Colon (tissue), 2 donors: ENCODE measurements around the gene PSME2.

ENCODE experiments used
- FAIRE-seq: peaks from 2 replicates; lab custom pipeline; 2012; peaks lifted over from hg19 to GRCh38; lab: Jason Lieb, UNC
- donor health status: control.
- donor health status: control.

PSME2 gene

DNA sequence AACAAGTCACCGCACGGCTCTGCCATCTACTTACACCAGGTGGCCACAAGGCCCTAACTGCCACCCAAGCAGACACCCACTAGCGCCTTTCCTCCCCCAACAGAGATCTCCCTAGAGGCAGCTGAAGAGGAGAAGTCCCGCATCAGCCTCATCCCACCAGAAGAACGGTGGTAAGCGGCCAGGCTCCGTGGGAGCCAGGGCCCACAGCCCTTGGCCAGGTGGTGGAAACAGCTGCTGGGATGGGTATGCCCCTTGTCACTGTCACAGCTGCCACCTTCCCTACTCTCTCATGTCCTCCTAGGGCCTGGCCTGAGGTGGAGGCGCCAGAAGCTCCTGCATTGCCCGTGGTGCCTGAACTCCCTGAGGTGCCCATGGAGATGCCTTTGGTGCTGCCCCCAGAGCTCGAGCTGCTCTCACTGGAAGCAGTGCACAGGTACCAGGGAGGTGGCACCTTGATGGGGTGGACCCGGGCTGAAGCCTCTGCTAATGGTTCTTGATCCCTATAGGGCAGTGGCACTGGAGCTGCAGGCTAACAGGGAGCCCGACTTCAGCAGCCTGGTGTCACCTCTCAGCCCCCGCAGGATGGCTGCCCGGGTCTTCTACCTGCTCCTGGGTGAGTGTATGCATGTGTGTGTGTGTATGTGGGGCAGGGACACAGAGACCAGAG is 33.0 kb upstream of the PSME2 start:
- FAIRE-seq, result no peak

DNA sequence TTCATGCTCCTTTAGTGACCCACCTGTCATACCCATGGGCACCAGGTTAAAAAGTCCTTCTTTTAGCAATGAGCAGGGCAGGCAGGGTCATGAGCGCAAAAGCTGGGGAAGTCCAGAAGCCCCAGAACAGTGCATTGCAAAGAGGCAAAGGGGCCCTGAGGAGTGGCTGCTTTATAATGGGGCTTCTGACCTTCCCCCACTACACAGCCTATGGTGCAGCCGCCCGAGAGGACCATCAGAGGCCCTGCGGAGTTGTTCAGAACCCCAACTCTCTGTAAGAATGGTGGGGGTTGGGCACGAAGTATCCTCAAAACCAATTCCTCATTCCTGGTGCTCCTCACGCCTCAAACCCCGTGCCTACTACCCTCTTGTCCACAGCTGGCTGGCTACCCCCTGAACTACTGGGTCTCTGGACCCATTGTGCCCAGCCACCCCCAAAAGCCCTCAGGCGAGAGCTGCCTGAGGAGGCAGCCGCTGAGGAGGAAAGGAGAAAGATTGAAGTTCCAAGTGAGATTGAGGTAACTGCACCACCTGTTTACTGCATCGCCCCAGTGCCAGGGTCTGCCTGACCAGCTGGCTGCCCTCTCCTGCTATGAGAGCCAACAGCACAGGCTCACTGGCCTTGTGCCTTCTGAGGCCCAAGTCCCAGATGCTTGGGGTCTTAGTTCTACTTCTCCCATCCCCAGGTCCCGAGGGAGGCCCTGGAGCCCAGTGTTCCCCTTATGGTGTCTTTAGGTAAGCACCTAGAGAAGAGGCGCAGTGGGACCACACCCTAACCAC is 32.2 kb upstream of the PSME2 start:
- no peak for FAIRE-seq

DNA sequence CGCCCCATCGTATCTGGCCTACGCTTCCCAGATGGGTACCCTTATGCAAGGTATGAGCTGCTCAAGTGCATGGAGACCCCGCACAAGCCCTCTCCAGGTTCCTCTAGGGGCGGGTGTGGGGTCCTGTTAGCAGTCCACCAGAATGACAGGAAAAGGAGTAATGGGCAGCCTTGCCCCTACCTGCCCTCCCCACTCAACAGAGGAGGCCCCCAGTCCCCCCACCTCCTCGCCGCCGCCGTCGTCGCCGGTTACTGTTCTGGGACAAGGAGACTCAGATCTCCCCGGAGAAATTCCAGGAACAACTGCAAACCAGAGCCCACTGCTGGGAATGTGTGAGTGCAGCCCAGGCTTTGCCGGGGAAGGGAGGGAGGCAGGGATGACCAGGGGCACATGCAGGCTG is 31.5 kb upstream of the PSME2 start:
- FAIRE-seq, result no peak

DNA sequence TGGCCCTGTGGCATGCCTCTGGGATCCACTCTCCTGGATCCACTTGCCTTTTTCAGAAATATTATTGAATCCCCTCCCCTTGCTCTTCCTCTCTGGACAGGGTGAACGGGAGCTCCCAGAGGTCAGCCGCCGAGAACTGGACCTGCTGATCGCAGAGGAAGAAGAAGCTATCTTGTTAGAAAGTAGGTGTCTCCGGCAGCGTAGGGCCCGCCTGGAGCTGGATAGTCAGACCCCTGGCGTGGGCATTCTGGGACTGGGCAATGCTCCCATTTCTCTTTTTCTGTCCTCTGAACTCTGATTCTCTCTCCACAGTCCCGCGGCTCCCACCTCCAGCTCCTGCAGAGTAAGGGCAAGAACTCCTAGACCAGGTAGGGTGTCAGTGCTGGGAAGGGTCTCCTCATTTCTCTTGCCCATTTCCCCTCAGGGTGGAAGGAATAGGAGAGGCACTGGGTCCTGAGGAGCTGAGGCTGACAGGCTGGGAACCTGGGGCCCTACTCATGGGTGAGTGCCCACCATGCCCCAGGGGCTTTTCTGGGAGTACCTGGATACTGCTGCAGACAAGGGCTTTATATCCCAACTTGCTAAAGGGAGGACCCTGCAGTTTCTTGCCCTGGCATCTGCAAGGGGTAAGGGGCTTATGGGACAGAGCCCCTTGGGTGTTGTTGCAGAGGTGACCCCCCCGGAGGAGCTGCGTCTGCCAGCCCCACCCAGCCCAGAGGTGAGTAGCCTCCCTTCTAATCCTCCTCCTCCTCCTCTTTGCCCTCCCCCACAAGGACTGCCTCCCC is 30.8 kb upstream of the PSME2 start:
- no peak for FAIRE-seq

DNA sequence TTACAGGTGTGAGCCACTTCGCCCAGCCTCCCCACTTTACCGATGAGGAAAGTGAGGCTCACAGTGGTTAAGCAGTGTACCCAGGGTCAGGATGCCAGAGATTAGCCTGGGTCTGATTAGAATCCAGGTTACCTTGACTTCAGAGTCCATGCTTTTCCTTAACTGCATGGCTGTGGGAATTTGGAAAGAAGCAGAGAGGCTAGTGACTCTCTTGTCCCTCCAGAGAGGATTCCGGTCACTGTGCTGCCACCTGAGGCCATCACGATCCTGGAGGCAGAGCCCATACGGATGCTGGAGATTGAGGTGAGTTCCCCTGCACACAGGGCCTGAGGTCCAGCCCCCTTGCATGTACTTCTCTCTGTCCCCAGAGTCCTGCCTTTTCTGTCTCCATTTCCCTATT is 30.2 kb upstream of the PSME2 start:
- no peak for FAIRE-seq

DNA sequence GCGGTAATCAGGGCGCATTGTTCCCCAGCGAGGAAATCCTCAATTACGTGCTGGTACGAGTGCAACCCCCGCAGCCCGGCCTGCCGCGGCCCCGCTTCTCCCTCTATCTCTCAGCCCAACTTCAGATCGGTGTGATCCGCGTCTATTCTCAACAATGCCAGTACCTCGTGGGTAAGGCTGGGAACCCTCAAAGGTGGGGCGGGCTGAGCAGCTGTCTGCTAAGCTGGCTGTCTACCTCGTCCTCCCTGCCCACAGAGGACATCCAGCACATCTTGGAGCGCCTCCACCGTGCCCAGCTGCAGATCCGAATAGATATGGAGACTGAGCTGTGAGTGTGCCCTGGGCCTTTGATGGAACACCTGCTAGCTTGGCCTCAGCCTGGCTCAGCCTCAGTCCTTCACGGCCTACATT is 26.5 kb upstream of the PSME2 start:
- FAIRE-seq, result no peak

DNA sequence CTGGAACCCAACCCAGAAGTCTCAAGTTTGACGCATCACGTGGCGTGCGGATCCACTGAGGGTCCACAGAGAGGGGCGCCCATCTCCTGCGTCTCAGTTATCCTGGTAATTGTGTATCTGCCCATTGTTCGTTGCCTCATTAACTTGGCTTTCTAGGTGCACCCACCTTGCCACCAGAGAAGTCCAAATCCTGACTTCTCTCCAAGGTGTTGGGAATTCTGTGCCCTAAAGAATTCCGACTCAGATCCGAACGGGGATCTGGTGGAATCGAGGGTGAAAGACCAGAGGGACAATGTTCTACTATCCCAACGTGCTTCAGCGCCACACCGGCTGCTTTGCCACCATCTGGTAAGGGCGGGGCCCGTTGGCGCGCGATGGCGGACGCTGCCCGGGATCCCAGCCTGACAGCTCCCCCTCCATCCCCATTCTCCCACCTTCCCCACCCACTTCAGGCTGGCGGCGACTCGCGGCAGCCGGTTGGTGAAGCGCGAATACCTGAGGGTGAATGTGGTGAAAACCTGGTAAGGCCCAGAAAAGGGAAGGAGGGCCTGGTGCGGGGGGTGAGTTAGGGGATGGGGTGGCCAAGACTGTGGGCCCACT is 26.0 kb upstream of the PSME2 start:
- FAIRE-seq, result no peak

DNA sequence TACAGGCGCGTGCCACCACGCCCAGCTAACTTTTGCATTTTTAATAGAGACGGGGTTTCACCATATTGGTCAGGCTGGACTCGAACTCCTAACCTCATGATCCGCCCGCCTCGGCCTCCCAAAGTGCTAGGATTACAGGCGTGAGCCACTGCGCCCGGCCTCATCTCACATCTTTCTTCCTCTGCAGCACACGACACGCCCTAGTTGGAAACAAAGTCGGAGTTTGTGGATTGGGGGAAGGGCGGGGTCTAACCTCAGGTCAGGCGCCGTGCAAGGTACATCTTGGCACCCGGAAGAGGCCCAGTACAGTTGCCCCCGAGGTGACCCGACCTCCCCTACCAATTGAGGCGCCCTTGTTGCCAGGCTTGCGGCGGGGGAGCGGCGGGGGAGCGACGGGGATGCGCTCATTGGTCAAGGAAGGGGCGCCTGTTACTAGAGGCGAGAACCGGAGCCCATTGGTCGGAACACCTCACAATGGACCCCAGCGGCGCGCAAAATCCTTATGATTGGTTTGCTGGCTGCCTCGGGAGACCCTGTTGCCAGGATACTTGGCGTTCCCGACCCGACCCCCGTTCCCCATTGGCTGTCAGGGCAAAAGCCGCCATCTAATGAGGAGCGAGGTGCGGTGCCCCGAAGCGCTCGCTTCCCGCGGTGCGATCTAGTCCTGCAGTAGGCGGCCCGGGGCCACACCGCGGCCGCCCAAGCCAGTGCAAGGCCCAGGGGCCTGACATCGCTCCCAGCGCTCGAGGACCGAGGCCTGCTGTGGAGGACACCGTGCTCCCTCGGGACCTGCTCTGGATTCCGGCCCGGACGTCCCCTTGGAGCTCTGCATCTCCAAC is 25.2 kb upstream of the PSME2 start, which contains the start of gene REC8:
TSS of gene REC8 (plus strand) at position 659 of the 839 bp plus-strand sequence. CDS start 473 bp downstream, outside the sequence.
- no peak for FAIRE-seq

DNA sequence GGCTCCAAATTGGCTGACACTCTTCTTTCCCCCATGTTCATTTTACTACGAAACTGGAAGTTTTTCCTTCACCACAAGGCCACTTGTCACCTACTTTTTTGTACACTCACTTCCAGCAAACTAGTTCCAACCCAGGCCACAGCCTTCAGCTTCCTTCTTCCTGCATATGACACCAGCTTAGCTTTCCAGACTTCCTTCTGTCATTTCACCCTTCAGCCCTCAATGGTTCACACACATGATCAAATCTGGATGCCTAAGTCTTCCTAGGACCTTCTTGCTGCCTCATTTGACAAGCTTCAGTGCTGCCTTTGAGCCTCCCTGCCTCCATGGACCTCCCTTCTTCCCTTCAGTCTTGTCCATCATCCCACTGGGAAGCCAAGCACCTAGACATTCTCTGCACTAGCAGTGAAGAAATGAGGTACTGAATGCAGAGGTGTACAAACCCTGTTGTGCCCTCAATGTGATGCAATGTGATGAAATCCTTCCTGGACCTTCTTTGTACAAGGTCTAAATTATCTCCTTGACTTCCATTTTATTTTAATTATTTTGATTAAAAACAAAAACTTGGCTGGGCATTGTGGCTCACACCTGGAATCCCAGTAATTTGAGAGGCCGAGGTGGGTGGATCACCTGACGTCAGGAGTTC is 21.2 kb upstream of the PSME2 start:
- FAIRE-seq, result no peak

DNA sequence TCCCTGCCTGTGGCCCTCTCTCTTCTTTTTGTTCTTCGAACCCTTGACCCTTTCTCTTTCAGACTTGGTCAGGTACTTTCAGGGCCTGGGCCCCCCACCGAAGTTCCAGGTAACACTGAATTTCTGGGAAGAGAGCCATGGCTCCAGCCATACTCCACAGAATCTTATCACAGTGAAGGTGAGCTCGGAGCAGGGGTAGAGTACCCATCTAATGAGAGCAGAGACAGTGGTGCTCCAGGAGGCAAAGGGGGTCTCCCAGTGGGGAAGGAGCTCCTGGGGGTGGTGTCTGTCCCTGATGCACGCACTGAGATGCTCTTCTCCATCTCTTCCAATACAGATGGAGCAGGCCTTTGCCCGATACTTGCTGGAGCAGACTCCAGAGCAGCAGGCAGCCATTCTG is 19.4 kb upstream of the PSME2 start:
- FAIRE-seq, result no peak

DNA sequence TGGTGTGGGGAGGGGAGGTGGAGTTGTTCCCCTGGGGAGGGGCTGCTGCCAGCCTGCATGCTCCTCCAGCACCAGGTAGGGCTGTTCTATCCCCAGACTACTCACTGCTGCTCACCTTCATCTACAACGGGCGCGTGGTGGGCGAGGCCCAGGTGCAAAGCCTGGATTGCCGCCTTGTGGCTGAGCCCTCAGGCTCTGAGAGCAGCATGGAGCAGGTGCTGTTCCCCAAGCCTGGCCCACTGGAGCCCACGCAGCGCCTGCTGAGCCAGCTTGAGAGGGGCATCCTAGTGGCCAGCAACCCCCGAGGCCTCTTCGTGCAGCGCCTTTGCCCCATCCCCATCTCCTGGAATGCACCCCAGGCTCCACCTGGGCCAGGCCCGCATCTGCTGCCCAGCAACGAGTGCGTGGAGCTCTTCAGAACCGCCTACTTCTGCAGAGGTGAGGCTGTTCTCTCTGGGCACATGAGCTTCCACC is 18.1 kb upstream of the PSME2 start:
- FAIRE-seq, result no peak

DNA sequence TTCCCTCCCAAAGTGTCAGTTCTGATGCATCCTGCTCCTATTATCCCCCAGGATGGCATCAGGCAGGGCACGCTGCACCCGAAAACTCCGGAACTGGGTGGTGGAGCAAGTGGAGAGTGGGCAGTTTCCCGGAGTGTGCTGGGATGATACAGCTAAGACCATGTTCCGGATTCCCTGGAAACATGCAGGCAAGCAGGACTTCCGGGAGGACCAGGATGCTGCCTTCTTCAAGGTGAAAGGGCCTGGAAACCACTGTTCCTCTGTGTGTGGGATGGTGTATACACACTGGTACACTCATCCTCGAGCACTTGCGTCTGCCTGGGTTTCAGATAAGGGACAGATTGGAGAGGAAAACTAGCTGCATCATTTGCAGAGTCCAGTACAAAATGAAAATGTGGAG is 15.7 kb upstream of the PSME2 start:
- no peak for FAIRE-seq

DNA sequence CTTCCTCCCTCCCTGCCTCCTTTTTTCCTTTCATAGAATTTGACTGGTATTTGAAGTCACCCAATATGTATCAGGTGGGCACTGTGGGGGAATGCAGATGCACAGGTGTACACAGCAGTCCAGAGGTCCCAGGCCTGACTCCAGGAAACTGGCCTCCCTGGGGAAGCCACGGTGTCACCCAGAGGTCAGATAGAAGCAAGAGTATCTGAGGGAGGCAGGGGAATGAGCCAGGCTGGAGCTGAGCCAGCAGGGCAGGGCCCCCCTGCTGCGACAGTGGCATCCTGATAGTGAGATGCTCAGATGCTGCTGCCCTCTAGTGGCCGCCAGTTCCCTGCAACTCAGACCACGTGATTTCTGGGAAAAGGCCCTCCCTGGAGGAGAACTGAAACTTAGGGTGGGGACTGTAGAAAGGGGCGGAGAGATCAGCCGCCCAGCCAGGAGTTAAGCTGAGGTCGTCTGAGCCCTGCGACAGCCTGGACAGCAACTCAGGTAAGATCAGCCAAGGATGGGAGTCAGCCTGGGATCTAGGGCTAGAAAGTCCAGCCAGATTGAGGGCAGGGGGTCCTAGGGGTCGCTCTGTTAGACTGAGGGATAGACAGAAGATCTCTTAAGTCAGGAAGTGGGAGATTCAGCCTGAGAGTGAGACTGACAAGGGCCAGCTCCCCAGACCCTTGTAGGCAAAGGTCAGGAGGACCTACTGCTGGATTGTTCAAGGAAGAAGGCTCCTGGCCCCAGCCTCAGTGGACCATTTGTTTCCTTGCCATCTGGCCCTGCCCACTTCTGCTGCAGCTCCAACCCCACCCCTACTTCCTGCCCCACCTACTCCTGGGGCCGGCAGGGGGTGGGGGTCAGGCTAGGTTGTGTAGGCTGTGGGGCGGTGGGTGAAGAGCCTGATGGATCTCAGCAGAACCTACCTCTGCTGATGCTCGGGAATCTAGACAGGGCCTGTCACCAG is 14.7 kb upstream of the PSME2 start, which contains the start of gene IRF9:
TSS of gene IRF9 (plus strand) at position 416 of the 955 bp plus-strand sequence. CDS start 880 bp downstream, outside the sequence.
- FAIRE-seq, result no peak

DNA sequence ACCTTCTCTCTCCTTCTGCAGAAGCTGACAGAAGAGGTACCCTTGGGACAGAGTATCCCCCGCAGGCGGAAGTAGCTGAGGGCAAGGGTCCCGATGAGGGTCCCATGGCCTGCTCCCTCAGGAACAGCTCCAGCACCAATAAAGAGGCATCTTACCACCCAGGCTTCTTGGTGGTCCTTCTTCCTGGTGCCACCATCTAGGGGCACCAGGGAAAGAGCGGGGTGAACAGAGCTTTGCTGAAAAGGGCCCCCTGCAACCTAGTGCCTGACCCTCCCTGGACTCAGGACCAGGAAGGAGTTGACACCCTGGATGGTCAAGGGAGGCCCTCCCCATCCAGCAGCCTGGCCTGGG is 14.1 kb upstream of the PSME2 start:
- no peak for FAIRE-seq

DNA sequence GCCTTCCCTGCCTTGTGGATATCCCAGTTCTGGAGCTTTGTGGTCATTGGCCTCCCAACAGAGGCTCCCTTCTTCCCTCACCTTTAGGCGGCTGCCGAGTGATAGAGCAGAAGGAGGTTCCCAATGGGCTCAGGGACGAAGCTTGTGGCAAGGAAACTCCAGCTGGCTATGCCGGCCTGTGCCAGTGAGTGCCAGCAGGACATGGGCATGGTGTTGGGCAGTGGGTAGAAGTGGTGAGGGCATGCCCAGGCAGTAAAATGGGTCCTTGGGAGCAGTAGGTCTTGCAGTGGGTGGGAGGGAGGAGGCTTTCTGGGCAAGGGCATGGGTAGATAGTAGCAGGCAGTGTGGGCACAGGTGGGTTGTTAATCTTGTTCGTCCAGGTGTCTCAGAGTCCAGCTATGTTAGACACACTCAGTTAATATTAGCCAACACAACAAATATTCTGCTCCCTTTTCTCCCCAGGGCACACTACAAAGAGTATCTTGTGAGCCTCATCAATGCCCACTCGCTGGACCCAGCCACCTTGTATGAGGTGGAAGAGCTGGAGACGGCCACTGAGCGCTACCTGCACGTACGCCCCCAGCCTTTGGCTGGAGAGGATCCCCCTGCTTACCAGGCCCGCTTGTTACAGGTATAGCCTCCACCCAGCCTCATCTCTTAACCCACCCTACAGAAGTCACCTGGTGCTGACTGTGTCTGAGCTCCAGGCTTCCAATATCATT is 13.5 kb upstream of the PSME2 start:
- no peak for FAIRE-seq

DNA sequence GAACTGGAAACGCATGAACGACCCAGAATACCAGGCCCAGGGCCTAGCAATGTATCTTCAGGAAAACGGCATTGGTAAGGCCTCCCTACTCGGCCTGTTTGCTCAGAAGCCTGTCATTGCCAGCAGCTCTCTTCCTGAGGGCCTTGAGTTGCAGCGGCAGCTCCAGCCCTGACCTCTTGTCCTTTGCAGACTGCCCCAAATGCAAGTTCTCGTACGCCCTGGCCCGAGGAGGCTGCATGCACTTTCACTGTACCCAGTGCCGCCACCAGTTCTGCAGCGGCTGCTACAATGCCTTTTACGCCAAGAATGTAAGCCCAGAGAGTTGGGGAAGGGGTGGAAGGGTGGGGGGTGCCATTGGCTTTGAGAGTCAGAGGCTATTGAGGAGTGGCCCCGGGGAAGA is 10.9 kb upstream of the PSME2 start:
- no peak for FAIRE-seq

DNA sequence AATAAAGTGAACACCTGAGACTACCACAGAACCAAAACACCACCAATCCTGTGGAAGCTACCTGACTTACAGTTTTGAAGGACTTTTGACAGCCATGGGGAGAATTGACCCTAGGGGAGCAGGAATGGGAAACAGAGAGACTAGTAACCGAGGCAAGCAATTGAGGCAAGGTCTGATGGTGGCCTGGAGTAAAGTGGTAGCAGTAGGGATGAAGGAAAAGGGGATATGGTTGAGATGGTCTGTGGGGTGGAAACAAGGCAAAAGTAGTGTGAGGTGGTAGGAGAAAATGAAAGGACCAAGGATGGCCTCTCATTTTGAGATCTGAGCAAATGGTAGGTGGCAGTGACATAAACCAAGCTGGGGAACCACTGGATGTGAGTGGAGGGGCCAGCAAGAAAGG is 10.4 kb upstream of the PSME2 start:
- FAIRE-seq, result no peak

DNA sequence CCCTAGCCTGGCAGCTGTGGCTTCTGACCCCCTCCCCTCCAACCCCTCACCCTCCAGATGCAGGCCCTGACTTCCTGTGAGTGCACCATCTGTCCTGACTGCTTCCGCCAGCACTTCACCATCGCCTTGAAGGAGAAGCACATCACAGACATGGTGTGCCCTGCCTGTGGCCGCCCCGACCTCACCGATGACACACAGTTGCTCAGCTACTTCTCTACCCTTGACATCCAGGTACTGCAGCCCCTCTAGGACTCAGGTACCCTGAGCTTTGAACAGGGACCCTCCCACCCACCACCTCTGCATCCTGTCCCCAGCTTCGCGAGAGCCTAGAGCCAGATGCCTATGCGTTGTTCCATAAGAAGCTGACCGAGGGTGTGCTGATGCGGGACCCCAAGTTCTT is 8.7 kb upstream of the PSME2 start:
- FAIRE-seq, result no peak
